Measurements from ENCODE around the gene TMEM143.

DNA sequence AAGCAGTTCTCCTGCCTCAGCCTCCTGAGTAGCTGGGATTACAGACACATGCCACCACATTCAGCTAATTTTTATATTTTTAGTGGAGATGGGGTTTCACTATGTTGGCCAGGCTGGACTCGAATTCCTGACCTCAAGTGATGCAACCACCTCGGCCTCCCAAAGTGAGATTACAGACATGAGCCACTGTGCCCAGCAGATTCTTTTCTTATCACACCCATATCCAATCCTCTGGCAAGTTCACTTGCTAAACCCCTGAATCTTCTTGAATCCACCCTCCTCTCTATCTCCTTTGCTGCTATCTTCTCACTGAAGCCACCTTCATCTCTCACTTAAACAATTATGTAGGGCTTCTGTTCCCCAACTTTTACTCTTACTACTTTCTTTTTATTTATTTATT lies 17.5 kb downstream of the TMEM143 start:
- TF ChIP-seq, protein P1, sequence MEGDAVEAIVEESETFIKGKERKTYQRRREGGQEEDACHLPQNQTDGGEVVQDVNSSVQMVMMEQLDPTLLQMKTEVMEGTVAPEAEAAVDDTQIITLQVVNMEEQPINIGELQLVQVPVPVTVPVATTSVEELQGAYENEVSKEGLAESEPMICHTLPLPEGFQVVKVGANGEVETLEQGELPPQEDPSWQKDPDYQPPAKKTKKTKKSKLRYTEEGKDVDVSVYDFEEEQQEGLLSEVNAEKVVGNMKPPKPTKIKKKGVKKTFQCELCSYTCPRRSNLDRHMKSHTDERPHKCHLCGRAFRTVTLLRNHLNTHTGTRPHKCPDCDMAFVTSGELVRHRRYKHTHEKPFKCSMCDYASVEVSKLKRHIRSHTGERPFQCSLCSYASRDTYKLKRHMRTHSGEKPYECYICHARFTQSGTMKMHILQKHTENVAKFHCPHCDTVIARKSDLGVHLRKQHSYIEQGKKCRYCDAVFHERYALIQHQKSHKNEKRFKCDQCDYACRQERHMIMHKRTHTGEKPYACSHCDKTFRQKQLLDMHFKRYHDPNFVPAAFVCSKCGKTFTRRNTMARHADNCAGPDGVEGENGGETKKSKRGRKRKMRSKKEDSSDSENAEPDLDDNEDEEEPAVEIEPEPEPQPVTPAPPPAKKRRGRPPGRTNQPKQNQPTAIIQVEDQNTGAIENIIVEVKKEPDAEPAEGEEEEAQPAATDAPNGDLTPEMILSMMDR (IDR thresholded peaks at IDR 0.05; ENCODE audit: low read depth, low read length): no peak
- TF ChIP-seq POLR2A (IDR thresholded peaks at IDR 0.05; ENCODE audit: extremely low read depth, insufficient read length) (no peak), MYC (IDR thresholded peaks at IDR 0.05; ENCODE audit: low read depth, low read length) (no peak)
- TF ChIP-seq, protein P2, sequence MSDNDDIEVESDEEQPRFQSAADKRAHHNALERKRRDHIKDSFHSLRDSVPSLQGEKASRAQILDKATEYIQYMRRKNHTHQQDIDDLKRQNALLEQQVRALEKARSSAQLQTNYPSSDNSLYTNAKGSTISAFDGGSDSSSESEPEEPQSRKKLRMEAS (IDR thresholded peaks at IDR 0.05; ENCODE audit: low read depth, low read length): no peak
